Measurements from ENCODE around the gene FIBCD1.

DNA sequence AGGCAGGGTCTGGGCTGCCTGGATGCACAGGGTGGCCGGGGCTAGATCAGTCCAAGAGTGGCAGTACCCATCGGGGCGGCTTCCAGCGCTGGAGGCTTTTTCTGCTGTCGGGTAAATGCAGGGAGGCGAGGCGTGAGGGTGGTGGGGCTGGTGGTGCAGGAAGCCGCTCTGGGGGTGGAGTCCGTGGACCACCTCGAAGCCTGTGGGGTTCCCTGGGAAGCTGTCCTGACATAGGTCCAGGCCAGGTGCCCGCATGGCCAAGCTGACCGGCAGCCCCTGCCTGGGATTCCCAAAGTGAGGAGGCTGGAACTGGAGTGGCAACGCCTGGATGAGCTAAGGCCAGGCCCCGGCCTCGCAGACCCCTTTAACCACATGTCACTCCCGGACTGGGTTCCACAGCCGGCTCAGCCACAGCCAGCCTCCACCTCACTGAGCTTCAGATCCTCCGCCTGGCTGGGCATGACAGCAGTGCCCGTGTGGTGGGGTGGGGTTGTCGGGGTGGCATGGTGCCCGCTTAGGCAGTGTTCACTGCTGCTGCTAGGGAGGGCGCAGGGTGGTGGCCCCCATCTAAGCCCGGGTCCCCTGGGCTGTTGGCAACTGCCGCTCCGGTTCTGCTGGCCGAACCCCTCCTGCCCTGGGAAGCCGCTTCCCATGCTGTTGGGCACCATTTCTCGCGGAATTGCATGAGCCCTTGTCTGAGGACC, 41.0 kb downstream of the FIBCD1 start:
- TF ChIP-seq, protein P1, sequence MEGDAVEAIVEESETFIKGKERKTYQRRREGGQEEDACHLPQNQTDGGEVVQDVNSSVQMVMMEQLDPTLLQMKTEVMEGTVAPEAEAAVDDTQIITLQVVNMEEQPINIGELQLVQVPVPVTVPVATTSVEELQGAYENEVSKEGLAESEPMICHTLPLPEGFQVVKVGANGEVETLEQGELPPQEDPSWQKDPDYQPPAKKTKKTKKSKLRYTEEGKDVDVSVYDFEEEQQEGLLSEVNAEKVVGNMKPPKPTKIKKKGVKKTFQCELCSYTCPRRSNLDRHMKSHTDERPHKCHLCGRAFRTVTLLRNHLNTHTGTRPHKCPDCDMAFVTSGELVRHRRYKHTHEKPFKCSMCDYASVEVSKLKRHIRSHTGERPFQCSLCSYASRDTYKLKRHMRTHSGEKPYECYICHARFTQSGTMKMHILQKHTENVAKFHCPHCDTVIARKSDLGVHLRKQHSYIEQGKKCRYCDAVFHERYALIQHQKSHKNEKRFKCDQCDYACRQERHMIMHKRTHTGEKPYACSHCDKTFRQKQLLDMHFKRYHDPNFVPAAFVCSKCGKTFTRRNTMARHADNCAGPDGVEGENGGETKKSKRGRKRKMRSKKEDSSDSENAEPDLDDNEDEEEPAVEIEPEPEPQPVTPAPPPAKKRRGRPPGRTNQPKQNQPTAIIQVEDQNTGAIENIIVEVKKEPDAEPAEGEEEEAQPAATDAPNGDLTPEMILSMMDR (optimal IDR thresholded peaks at IDR 0.05 in 1 of 3, IDR thresholded peaks at IDR 0.05 in 1 of 3, conservative IDR thresholded peaks at IDR 0.05 in 1 of 3; ENCODE audit: extremely low read depth in 1 of 3, insufficient read depth in 2 of 3, low read length in 3 of 3) = no peak
- TF ChIP-seq EZH2 (IDR thresholded peaks at IDR 0.05; ENCODE audit: low read length) = peak; percentile 96

All from keratinocyte (primary cell).